Stimulated activated CD4-positive, alpha-beta T cell treated with anti-CD3 and anti-CD28 coated beads, TNF-alpha, amount 100 ng/mL, for 48 hours (primary cell): Measurements from ENCODE around the gene ADSL.

ENCODE experiments used
- DNase-seq, 3 donors: peaks; one replicate each; pipeline ENCODE4 v3.0.0-alpha.2; 2020; ENCODE audit warnings: low read depth in 3 of 3

The ADSL gene

DNA sequence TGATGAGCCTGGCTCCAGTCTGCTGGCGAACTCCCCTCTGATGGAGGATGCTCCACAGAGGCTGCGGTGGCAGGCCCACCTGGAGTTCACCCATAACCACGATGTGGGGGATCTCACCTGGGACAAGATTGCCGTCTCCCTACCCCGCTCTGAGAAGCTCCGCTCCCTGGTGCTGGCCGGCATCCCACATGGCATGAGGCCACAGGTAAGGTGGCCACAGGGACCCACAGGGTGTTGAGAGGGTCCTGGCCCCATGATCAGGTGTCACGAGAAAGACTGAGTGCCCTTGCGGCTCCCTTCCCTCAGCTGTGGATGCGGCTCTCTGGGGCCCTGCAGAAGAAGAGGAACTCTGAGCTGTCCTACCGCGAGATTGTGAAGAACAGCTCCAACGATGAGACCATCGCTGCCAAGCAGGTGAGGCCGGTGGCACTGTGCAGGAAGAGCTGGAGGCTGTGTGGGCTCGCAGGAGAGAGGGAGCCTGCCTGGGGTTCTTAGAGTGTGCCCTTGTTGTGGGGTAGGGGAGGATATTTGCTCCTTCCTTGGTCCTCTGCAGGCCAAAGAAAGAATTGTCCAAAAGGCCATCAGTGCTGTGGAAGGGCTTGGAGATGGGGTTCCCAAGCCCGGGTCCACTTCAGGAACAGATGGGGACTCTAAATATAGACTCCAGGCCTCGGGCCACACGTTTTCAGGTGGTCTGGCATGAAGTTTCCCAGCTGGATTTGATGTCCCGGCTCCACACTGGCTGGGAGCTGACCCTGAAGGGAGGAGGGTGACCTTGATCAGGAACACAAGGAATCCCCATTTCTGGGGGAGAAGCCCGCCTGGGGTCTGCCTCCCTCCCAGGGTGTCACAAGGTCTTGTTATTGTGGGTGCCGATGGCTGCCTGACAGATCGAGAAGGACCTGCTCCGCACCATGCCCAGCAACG lies 58.2 kb downstream of the ADSL start:
- DNase-seq = no peak

DNA sequence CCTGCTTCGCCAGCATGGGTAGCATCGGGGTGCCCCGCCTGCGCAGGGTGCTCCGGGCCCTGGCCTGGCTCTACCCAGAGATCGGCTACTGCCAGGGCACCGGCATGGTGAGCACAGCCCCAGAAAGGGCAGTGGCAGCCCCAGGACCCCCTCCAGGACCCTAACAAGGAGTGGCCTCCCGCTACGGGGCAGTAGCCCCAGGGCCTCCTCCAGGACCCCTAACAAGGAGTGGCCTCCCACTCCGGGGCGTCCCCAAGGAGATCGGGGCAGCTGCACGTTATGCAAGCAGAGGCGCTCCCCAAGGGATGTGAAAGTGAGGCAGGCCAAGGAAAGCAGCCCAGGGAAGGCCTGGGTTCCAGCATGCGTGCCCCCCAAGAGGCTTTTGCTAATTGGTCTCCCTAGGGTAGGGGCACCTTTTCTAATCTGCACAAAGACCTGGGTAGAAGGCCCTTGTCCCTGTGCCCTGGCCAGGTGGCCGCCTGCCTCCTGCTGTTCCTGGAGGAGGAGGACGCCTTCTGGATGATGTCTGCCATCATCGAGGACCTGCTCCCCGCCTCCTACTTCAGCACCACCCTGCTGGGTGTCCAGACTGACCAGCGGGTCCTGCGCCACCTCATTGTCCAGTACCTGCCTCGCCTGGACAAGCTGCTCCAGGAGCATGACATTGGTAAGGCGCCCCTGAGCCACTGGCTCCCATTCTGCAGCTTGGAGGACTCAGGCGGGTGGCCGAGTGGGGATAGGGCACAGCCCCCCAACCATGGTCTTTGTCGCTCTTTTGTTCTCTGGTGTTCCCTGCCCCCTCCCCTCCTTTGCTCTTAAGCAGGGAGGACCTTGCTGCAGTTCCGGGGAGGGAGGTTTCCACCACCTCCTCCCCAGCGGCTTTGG lies 59.1 kb downstream of the ADSL start:
- DNase-seq = no peak

GRCh38 chr22:40406063-40406890 lies 60.0 kb downstream of the ADSL start:
- no peak for DNase-seq

GRCh38 chr22:40407021-40407761 lies 60.9 kb downstream of the ADSL start:
- DNase-seq = no peak

- DNase-seq = no peak
These were observed 61.8 kb downstream of the ADSL start for GRCh38 chr22:40407831-40408717.

DNA sequence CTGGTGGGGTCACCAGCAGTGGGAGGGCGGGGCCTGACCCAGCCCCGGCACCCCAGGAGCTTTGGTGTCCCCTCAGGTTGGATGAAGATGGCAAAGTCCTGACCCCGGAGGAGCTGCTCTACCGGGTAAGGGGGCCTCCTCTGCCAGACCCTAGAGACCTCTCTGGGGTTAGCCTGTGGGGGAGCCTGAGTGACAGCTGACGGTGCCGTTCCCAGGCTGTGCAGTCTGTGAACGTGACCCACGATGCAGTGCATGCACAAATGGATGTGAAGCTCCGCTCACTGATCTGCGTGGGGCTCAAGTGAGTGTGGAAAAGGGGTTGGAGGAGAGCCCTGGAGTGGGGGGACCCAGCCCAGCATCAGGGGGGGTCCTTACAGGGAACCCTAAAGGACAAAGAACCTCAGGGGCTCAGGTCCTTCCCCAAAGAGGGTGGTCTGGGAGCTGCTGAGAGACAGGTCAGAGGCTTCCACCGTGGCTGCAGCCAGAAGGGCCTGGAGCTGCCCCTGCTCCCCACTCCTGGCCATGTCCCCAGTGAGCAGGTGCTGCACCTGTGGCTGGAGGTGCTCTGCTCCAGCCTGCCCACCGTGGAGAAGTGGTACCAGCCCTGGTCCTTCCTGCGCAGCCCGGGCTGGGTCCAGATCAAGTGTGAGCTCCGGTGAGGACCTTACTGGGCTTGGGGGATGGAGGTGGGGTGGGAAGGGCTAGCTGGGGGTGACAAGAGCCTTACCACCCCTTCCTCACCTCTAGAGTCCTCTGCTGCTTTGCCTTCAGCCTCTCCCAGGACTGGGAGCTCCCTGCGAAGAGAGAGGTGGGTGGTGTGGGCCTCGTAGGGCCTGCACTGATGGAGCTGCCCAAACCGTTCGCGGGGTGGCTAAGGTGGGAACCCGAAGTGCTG lies 62.7 kb downstream of the ADSL start:
- no peak for DNase-seq

- DNase-seq = no peak
These were observed 63.4 kb downstream of the ADSL start for GRCh38 chr22:40409613-40410113.

- DNase-seq = no peak
These were observed 64.0 kb downstream of the ADSL start for GRCh38 chr22:40410272-40410671.

DNA sequence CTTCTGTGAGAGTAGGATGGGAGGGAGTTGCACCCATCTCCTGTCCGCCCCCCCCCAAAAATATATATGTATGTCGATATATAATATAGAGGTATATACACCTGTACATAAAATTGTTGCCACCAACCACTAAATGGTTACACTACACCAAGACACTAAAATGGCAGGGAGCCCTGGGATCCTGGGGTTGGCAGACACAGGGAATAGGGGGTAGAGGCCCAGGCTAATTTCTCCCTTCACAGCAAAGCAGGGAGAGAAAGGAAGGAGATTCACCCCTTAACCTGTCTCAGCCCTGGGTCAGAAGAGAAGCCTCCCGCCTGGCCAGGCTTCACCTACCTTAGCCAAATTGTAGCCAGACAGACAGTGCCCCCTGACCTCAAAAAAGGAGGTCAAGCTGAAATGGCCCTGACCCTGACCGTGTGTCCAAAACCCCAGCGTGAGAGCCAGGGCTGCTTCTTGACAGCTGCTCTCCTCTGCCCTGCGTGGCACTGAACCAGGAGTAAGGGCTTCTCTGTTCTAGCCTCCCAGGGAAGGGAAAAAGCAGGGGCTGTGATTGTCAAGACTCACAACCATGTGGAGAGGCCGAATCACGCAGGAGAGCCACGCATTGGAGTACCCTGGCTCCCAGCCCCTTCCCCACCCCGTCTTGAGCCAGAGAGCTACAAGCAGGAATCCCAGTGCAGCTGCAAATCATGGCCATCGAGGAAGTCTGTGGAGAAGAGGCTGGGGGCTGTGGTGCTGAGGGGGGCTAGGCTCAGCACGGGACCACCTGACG lies 64.6 kb downstream of the ADSL start:
- no peak for DNase-seq

GRCh38 chr22:40411506-40411861 lies 65.2 kb downstream of the ADSL start:
- DNase-seq = no peak

DNA sequence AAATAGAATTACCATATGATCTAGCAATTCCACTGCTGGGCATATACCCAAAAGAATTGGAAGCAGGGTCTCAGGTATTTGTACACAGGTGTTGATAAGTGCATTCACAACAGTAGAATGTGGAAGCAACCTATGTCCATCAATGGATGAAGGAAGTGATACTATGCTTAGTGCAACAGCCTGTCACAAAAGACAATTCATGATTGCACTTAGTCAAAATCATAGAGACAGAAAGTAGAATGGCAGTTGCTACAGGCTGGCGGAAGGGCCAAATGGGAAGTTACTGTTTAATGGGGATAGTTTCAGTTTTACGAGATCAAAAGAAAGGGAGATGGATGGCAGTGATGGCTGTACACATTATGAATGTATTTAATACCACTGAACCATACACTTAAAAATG lies 66.1 kb downstream of the ADSL start:
- no peak for DNase-seq

DNA sequence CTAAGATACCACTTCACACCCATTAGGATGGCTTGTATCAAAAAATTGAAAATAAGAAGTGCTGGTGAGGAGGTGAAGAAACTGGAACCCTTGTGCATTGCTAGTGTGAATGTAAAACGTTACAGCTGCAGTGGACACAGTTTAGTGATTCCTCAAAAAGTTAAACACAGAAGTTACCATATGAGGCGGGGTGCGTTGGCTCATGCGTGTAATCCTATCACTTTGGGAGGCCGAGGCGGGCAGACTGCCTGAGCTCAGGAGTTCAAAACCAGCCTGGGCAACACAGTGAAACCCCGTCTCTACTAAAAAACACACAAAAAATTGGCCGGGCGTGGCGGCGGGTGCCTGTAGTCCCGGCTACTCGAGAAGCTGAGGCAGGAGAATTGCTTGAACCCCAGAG lies 67.6 kb downstream of the ADSL start:
- DNase-seq = no peak

DNA sequence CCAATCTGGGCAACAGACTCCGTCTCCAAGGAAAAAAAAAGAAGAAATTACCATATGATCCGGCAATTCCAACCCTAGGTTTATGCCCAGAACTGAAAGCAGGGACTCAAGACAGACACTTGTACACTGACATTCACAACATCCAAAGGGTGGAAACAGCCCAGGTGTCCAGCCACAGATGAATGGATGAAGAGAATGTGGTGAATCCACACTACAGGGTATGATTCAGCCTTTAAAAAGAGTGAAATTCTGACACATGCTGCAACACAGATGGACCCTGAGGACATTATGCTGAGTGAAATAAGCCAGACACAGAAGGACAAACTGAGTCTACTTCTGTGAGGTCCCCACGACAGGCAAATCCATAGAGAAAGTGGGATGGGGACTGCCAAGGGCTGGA lies 68.0 kb downstream of the ADSL start:
- DNase-seq = no peak

- no peak for DNase-seq
These were observed 68.7 kb downstream of the ADSL start for GRCh38 chr22:40414838-40415505.

- DNase-seq = no peak
These were observed 69.4 kb downstream of the ADSL start for GRCh38 chr22:40415531-40416266.

DNA sequence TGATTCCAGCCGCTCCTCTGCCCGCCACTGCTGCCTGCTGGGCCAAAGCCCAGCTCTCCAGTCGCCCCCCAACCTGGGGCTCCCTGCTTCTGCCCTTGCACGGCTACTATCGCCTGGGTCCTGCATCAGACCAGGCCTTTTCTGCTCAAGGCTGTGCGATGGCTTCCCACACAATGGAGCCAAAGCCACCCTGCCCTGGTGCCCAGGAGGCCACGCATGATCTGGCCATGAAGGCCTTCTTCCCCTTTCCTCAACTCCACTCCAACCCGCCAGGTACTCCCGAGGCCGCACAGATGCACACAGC lies 69.9 kb downstream of the ADSL start:
- no peak for DNase-seq

DNA sequence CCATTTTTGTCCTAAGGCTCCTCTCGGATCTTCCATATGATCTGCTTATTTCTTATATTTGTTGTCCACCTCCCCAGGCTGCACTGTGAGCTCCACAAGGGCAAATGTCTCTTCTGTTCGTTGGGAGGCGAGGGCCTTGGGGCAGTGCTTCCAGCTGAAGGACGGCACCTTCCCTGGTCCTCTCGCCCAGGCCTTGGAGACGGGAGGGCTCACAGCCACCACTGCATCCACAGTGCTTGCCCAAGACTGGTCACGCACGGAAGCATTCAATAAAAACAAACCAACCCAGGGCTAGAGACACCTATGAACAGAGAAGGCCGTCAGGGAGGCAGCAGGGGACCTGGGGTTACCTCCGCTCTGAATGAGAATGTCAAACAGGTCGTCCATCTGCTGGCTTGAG lies 70.3 kb downstream of the ADSL start:
- no peak for DNase-seq
